ENCODE results near the gene SLC12A6. TPM values are rescaled to one million over a fixed set of nuclear protein-coding genes. Genes with fewer than 3 reads are reported as not detected.
A peak's percentile ranks its signal among the peaks of the same experiment; 100 is the strongest.

Gene SLC12A6
- total and polyA plus RNA-seq, 7 donors: 1.4 to 22.7 (median 14.3) TPM

- H3K36me3 ChIP-seq: no peaks in the 10 kb centered on the region
- H3K9me3 ChIP-seq: no peaks in the 10 kb centered on the region
- H3K27me3 ChIP-seq: no peaks in the 10 kb centered on the region
- intact Hi-C loops (cut with DNase I): no loop called here
- no peaks in the 10 kb centered on the region for H3K4me1 ChIP-seq
- WGBS, 2 donors: 68 to 88% methylated on average over 8 of the region's 8 CpGs
- no peak overlapping the region for H3K4me3 ChIP-seq
- H3K27ac ChIP-seq: no peak overlapping the region
- TF ChIP-seq POLR2A (IDR thresholded peaks at IDR 0.05): no peak
- no peak for TF ChIP-seq CTCF (IDR thresholded peaks at IDR 0.05)
- no peak for TF ChIP-seq POLR2AphosphoS5 (IDR thresholded peaks at IDR 0.05)
- TF ChIP-seq EP300 (IDR thresholded peaks at IDR 0.05): no peak
- no peak for DNase-seq
Observed at GRCh38 chr15:34373951-34374350, 36.4 kb upstream of the SLC12A6 start.

DNA sequence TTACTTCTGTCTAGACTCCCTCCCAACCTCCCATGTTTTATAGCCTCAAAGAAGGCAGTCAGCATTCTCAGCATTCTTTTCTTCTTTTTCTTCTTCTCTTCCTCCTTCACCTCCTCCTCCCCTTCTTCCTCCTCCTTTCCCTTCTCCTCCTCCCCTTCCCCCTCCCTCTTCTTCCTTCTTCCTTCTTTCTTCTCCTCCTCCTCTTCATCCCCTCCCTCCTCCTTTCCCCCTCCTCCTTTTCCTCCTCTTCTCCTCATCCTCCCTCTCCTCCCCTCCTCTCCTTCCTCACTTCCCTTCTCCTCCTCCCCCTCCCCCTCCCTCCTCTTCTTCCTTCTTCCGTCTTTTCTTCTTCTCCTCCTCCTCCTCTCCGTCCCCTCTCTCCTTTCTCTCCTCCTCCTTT is 33.1 kb upstream of the SLC12A6 start:
- 41 to 70% methylated on average over 2 of the region's 2 CpGs for WGBS, 2 donors
- no peak for TF ChIP-seq POLR2A (IDR thresholded peaks at IDR 0.05)
- TF ChIP-seq POLR2AphosphoS5 (IDR thresholded peaks at IDR 0.05): no peak
- no peak for TF ChIP-seq EP300 (IDR thresholded peaks at IDR 0.05)
- H3K27ac ChIP-seq: no peak overlapping the region
- intact Hi-C loops (cut with DNase I): no loop called here
- peaks cover 0 to 20% (median 15%) of the 10 kb centered on the region in 4 donors for H3K4me1 ChIP-seq
- H3K4me3 ChIP-seq: no peak overlapping the region
- H3K27me3 ChIP-seq: no peaks in the 10 kb centered on the region
- H3K9me3 ChIP-seq: no peaks in the 10 kb centered on the region
- H3K36me3 ChIP-seq: no peaks in the 10 kb centered on the region
- no peak for DNase-seq

- Histone ChIP-seq H3K4me3 (no peak overlapping the region), H3K27ac (no peak overlapping the region), H3K27me3 (no peaks in the 10 kb centered on the region), H3K36me3 (no peaks in the 10 kb centered on the region), H3K9me3 (no peaks in the 10 kb centered on the region), H3K4me1 (peaks cover 0 to 23% (median 19%) of the 10 kb centered on the region in 4 donors)
- no peak for DNase-seq
- intact Hi-C loops (cut with DNase I): no loop called here
- TF ChIP-seq POLR2AphosphoS5 (IDR thresholded peaks at IDR 0.05) (no peak), POLR2A (IDR thresholded peaks at IDR 0.05) (no peak), CTCF (IDR thresholded peaks at IDR 0.05) (no peak), EP300 (IDR thresholded peaks at IDR 0.05) (no peak)
- WGBS, 2 donors: 63 to 70% methylated on average over 2 of the region's 2 CpGs
Observed at GRCh38 chr15:34370129-34370528, 32.5 kb upstream of the SLC12A6 start.

DNA sequence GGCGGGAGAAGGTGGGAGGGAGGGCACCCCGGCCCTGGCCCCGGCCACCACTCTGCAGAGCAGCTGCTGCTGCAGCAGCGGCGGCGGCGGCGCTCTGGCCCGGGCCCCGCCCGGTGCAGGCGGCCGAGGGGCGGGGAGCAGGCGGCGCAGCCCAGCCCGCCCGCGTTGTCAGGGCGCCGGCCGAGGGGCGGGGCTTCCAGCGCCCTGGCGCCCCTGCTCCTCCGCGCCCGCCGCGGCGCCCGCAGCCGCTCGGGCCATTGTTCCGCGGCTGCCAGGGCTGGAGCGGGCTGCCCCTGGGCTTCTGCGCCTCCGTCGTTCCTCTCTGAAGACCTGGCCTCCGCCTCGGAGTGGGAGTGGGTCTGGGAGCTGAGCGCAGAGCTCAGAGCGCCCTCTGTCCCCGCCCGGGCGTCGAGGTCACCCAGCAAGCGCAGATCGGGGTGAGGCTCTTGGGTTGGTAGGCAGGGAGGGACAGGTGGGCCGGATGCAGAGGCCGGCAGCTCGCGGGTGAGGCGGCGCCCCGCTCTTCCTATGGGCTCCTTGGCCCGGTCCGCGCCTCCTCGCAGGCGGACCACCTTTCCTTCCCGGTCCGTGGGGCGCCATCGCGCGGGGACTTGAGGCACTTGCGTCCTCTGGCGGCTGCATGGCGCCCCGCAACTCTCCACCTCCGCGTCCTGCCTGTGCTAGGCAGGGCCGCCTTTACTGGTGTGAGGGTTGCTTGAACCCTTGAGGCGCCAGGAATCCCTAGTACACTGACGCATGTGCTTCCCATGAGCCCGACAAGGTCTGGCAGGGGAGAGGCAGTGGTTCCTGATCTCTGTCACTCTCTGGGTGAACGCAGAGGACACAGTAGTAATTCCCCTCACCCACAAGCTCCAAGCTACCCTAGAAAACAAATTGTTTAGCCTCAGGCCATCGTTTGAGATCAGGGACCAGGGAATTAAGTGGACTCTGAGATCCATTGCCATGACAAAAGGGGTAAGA is 29.8 kb upstream of the SLC12A6 start, which contains the start of gene LPCAT4:
LPCAT4 (minus strand) TSS at position 96 of the 981 bp plus-strand sequence. CDS start 96 bp downstream, outside the sequence.
- H3K4me1 ChIP-seq: peaks cover 0 to 23% (median 19%) of the 10 kb centered on the region in 4 donors
- no peaks in the 10 kb centered on the region for H3K27me3 ChIP-seq
- H3K9me3 ChIP-seq: no peaks in the 10 kb centered on the region
- peak within 1 kb of the TSS; percentile 86 to 90 (median 87) for H3K4me3 ChIP-seq
- TF ChIP-seq EP300 (IDR thresholded peaks at IDR 0.05) (no peak), CTCF (IDR thresholded peaks at IDR 0.05) (peak; percentile 92 to 97 (median 96)), POLR2A (IDR thresholded peaks at IDR 0.05) (peak; percentile 22 to 35), POLR2AphosphoS5 (IDR thresholded peaks at IDR 0.05) (peak; percentile 29 to 82 (median 54))
- H3K36me3 ChIP-seq: peaks cover 0 to 15% (median under 1%) of the 10 kb centered on the region in 4 donors
- intact Hi-C loops (cut with DNase I): loop anchor here (1.0 to 10.0 kb wide), 3 partner anchors 24 to 1177 kb away; partner anchors contain the start of genes DPH6, EMC4, NOP10 and NUTM1
- peak within 1 kb of the TSS; percentile 96 to 97 (median 97) for H3K27ac ChIP-seq
- 0% methylated on average over 80 of the region's 80 CpGs for WGBS, 2 donors
- DNase-seq: peak; percentile 94

Measured in sigmoid colon (tissue), 7 donors.